GM19043 (cell line): ENCODE measurements around the gene MSH6.
"Not testable (repeated sequence)": the region's sequence is repeated elsewhere in the genome, so short reads cannot be mapped to it uniquely, and the experiment has no call there.

ENCODE experiments used
- ATAC-seq: cut with Tn5 transposase; IDR thresholded peaks from one replicate; pipeline ENCODE4 v1.9.1; 2021; ENCODE audit warnings: low read depth; ENCODE audit not compliant: unreplicated experiment

MSH6 gene

GRCh38 chr2:47833516-47833968 is 50.6 kb downstream of the MSH6 start:
- ATAC-seq, result peak; percentile 88

DNA sequence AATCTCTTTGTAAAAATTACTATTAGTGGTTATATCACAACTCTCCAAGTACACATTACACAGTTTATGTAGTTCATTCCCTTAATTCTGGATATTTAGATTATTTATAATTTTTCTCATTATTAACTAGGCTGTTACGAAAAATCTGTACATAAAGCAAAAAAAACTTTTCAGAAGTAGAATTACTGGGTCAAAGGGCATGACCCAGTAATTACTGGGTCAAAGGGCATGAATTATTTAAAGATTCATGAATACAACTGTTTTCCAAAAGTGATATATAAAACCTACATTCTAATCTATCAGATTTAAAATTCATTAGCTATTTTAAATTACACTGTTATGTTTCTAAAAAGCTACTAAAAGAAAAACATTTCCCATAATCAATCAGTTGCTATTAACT is 55.3 kb downstream of the MSH6 start:
- no peak for ATAC-seq

DNA sequence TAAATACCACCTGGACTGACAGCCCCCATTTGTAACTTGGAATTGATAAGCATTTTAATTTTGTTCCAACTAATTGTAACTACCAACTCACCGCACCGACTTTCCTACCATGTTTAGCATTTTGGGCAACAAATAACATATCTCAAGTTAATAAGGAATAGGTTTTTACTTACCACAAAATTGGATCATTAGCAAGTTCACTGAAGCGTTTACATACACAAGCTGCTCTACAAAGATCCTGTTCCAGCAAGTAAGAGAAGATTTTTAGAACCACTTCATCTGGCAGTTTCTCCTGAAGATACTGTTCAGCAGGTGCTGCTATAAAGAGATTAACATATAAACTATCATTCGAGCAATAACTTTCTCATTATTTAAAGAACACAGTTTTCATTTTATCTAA is 55.7 kb downstream of the MSH6 start:
- no peak for ATAC-seq

GRCh38 chr2:47842846-47843245 is 59.9 kb downstream of the MSH6 start:
- no peak for ATAC-seq

- no peak for ATAC-seq
These were observed 60.5 kb downstream of the MSH6 start for GRCh38 chr2:47843407-47843806.

DNA sequence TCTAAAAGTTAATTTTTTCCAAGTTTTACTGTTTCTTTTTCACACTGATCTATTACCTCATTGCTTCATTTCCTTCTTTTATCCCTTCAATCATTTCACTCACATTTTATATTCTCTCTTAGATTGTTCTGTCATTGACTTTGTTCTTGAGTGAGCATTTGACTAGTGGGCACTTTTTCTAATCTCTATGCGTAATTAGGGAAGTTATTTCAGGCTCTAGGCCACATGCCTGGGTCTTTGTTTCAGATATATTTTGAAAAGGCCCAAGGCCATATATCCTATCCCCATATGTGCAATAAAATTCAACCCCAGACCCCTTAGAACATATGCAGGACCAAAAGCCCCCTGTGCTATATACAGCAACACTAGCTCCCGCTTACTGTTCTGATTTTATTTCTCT is 61.2 kb downstream of the MSH6 start:
- no peak for ATAC-seq

DNA sequence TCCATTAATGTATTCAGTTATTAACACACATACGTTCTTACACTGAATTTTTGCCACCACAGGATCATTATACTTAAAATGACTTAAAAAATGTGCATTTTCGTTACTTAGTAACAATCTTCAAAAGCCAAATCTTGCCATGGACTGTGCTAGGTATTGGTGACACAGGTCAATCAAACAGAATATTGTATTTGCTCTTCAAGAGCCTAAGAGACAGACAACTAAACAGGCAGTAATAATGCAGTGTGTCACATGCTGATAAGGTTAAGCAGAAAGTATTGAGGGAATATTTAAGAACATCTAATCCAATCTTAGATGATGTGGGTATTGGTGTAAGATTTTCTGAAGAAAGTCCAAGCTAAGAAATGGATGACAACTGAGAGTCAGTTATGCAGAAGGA is 66.4 kb downstream of the MSH6 start:
- no peak for ATAC-seq

DNA sequence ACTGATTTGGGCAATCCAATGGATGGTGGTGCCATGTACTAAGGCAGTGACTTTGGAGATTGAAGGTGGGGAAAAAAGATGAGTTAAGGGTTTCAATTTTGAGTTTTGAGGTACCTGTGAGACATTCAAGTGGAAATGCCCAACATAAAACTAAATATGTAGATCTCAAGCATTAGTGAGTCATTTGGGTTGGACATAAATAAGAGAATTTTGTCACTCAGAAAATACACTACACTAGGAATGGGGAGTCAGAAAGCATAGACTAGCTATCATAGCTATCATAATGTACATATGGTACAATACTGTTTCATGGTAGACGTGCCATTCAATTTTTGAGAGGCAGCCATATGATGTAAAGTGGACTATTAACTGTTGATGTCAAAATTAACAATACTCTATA is 67.3 kb downstream of the MSH6 start:
- no peak for ATAC-seq

- not testable (repeated sequence) for ATAC-seq
These were observed 70.3 kb downstream of the MSH6 start for GRCh38 chr2:47853067-47853777.
